Daoy (cell line): ENCODE data around the gene SOAT1. TPM values are rescaled to one million over a fixed set of nuclear protein-coding genes. Genes with fewer than 3 reads are reported as not detected.
"Not testable (repeated sequence)": the region's sequence is repeated elsewhere in the genome, so short reads cannot be mapped to it uniquely, and the experiment has no call there.

Source experiments
- DNase-seq: peaks from one replicate; pipeline ENCODE4 v3.0.0-alpha.2; 2015; ENCODE audit warnings: low read depth
- total RNA-seq: library from RNA; depleted of rRNA; stranded (reverse); fragments of >200 nt; shearing (Covaris generic); gene quantifications from 2 replicates; pipeline ENCODE4 v1.2.3, GENCODE V29; 2014; rRNA removed

SOAT1 gene
- total RNA-seq, 1 experiment from 2014 or later = 15.9 TPM

- no peak for DNase-seq
These were observed 58.6 kb downstream of the SOAT1 start for GRCh38 chr1:179352236-179352635.

DNA sequence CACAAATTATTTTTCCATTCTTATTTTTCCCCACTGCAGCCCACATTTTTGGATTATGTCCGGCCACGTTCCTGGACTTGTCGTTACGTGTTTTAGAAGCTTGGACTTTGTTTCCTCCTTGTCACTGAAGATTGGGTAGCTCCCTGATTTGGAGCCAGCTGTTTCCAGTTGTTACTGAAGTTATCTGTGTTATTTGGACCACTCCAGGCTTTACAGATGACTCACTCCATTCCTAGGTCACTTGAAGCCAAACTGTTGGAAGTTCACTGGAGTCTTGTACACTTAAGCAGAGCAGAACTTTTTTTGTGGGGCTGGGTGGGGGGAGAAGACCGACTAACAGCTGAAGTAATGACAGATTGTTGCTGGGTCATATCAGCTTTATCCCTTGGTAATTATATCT lies 59.9 kb downstream of the SOAT1 start:
- DNase-seq = no peak

DNA sequence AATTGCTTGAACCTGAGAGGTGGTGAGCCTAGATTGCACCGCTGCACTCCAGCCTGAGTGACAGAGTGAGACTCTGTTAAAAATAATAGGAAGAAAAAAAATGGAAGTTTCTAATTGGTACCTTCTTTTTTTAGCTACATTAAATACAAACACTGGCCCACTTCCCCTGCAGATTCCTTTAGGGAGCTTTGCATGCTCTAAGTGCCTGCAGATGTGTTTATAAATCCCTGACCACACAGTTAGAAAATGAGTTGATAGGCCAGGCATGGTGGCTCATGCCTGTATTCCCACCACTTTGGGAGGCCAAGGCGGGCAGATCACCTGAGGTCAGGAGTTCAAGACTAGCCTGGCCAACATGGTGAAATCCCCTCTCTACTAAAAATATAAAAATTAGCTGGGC lies 68.0 kb downstream of the SOAT1 start:
- DNase-seq = not testable (repeated sequence)

DNA sequence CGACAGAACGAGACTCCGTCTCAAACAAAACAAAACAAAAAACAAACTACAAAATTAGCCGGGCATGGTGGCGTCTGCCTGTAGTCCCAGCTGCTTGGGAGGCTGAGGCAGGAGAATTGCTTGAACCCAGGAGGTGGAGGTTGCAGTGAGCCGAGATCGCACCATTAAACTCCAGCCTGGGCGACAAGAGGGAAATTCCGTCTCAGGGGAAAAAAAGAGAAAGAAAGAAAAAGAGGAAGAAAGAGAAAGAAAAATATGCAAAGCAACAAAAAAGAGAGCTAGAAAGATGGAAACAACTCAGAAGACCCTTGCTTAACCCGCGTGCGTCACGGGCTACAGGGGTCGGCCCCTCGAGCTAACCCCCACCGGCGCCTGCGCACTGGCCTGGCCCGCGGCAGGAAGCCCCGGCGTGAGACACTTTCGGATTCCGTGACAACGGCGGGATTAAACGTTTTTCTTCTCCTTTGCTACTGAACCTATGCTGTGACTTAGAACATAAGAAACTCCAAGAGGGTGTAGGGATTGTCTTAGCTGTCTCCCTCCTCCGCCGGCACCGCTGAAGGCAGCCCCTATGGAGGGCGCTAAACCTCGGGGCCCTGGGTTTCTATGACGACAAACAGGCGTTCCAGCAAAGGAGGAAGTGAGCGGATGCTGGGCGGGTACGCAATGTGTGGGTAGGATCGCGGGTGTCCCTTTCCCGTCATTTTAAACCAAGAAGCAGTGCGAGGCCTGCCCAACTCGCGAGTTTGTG lies 71.9 kb downstream of the SOAT1 start, which contains the start of gene AXDND1:
Gene AXDND1, plus strand, starts transcription at position 630 of the 751 bp plus-strand sequence. CDS start 539 bp downstream, outside the sequence.
- peak; percentile 88 for DNase-seq

- no peak for DNase-seq
These were observed 72.7 kb downstream of the SOAT1 start for GRCh38 chr1:179366093-179366800.

GRCh38 chr1:179369751-179370341 lies 76.2 kb downstream of the SOAT1 start:
- DNase-seq = peak; percentile 39

- DNase-seq = no peak
These were observed 78.6 kb downstream of the SOAT1 start for GRCh38 chr1:179372160-179372559.

- no peak for DNase-seq
These were observed 82.6 kb downstream of the SOAT1 start for GRCh38 chr1:179376223-179376622.

DNA sequence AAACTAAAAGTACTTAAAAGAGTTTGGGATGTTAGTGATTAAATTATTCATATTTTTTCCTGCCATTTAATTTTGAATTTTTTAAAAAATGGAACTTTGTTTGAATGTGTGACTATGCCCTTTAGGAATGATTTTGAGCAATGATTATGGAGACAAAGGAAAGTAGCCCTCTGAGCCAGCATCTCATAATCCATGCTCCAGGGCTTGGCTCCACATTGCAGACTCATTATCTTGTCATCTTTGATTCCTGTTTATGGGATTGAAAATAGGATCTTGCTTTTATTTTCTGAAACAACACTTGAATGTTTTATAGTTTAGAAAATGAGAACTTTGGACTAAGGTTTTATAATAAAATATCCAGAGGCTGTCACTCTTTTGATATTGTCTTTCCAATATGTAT lies 86.7 kb downstream of the SOAT1 start:
- DNase-seq = no peak

- no peak for DNase-seq
These were observed 90.4 kb downstream of the SOAT1 start for GRCh38 chr1:179384027-179384426.

- DNase-seq = no peak
These were observed 91.9 kb downstream of the SOAT1 start for GRCh38 chr1:179385510-179385909.

DNA sequence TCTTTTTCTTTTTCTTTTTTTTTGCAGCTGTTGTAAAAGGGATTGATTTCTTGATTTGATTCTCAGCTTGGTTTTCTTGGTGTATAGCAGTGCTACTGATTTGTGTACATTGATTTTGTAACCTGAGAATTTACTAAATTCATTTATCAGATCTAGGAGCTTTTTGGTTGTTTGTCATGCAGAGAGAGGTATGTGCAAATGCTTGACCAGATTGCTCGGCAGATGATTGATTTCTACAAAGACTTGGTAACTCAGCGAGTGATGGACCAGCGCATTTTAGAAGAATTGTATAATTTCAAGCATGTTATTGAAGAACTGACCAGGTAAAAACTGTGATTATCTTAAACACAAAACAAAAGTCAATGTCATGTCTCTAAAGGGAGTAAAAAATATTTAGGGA lies 100.1 kb downstream of the SOAT1 start:
- no peak for DNase-seq

GRCh38 chr1:179399399-179399798 lies 105.8 kb downstream of the SOAT1 start:
- not testable (repeated sequence) for DNase-seq

Other genes starting within 250 kb of the SOAT1 start
- 27.7 and 39.2 TPM in 2 replicates for gene TOR3A, start 211.7 kb upstream of the SOAT1 start, total RNA-seq
- gene ABL2, start 64.1 kb upstream of the SOAT1 start, total RNA-seq = 17.6 and 21.9 TPM in 2 replicates
- 3.7 TPM in 1 of 2 replicates, not detected in the other for gene AXDND1, start 72.2 kb downstream of the SOAT1 start, total RNA-seq